ENCODE data around the gene RABGAP1L. TPM values are rescaled to one million over a fixed set of nuclear protein-coding genes. Genes with fewer than 3 reads are reported as not detected.

RABGAP1L gene
- total RNA-seq, 1 donor from 2014 or later = 28.8 TPM

DNA sequence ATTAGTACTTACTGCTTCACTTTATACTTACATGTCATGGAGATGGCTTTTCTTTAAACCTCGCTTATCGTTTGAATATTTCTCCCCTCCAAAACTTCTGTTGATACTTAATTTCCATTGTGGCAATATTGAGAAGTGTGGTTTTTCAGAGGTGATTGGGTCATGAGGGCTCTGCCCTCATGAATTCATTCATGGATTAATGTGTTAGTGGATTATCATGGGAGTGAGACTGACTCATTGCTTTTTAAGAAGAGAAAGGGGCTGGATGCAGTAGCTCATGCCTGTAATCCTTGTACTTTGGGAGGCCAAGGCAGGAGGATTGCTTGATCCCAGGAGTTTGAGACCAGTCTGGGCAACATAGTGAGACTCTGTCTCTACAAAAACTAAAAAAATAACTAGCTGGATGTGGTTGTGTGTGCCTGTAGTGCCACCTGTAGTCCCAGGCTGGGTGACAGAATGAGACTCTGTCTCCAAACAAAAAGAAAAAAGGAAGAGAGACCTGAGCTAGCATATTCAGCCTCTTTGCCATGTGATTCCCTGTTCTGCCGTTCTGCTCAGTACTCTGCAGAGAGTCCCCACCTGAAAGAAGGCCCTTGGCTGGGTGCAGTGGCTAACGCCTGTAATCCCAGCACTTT, 30.2 kb downstream of the RABGAP1L start:
- DNase-seq (ENCODE audit: low spot score) = no peak
- Mint-ChIP-seq H3K4me1 (ENCODE audit: low read depth) (peaks cover 14% of the 10 kb centered on the region), H3K36me3 (ENCODE audit: low read depth) (peaks cover 2% of the 10 kb centered on the region), H3K4me3 (ENCODE audit: low read depth) (no peak overlapping the region), H3K27ac (no peak overlapping the region), H3K9me3 (peaks cover 10% of the 10 kb centered on the region), H3K27me3 (ENCODE audit: low read depth) (no peaks in the 10 kb centered on the region)
- intact Hi-C loops (cut with micrococcal nuclease) = no loop called here

GRCh38 chr1:174190691-174191199, 31.4 kb downstream of the RABGAP1L start:
- H3K36me3 Mint-ChIP-seq (ENCODE audit: low read depth) = peaks cover 2% of the 10 kb centered on the region
- no peaks in the 10 kb centered on the region for H3K27me3 Mint-ChIP-seq (ENCODE audit: low read depth)
- H3K4me1 Mint-ChIP-seq (ENCODE audit: low read depth) = peaks cover 12% of the 10 kb centered on the region
- peaks cover 10% of the 10 kb centered on the region for H3K9me3 Mint-ChIP-seq
- H3K27ac Mint-ChIP-seq = no peak overlapping the region
- intact Hi-C loops (cut with micrococcal nuclease) = no loop called here
- no peak for DNase-seq (ENCODE audit: low spot score)
- H3K4me3 Mint-ChIP-seq (ENCODE audit: low read depth) = no peak overlapping the region

DNA sequence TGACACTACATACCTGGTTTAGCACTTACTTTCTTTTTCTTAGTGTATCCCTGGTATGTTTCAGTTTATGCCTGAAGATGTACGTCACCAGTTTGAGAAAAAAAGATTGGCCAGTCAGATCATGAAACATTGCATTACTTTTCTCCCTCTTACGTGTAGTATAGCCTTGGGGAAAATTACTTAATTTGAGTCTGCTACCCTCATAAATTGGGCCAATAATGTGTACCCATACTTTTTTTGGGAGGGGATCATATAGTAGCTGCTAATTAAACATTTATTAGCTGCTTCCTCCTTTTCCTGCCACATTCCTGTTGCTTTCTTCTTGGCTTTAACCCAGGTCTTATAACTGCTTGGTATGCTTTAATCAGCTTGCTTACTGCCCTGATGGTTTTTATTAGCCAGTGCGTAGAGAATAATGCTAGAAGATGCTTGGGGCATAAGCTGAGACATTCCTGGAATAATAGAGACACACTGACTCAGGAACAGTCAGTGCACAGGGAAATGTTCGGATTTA, 32.1 kb downstream of the RABGAP1L start:
- Mint-ChIP-seq H3K36me3 (ENCODE audit: low read depth) (peaks cover 2% of the 10 kb centered on the region), H3K9me3 (peaks cover 10% of the 10 kb centered on the region), H3K27me3 (ENCODE audit: low read depth) (no peaks in the 10 kb centered on the region), H3K4me1 (ENCODE audit: low read depth) (peaks cover 12% of the 10 kb centered on the region), H3K4me3 (ENCODE audit: low read depth) (no peak overlapping the region), H3K27ac (no peak overlapping the region)
- DNase-seq (ENCODE audit: low spot score) = no peak
- intact Hi-C loops (cut with micrococcal nuclease) = no loop called here

- Mint-ChIP-seq H3K36me3 (ENCODE audit: low read depth) (peaks cover 3% of the 10 kb centered on the region), H3K27ac (no peak overlapping the region), H3K27me3 (ENCODE audit: low read depth) (no peaks in the 10 kb centered on the region), H3K4me1 (ENCODE audit: low read depth) (peaks cover 10% of the 10 kb centered on the region), H3K9me3 (no peaks in the 10 kb centered on the region), H3K4me3 (ENCODE audit: low read depth) (no peak overlapping the region)
- intact Hi-C loops (cut with micrococcal nuclease) = no loop called here
- no peak for DNase-seq (ENCODE audit: low spot score)
These were observed 35.1 kb downstream of the RABGAP1L start for GRCh38 chr1:174194461-174194860.

- H3K9me3 Mint-ChIP-seq = no peaks in the 10 kb centered on the region
- H3K4me3 Mint-ChIP-seq (ENCODE audit: low read depth) = no peak overlapping the region
- intact Hi-C loops (cut with micrococcal nuclease) = no loop called here
- H3K27me3 Mint-ChIP-seq (ENCODE audit: low read depth) = no peaks in the 10 kb centered on the region
- no peak for DNase-seq (ENCODE audit: low spot score)
- H3K4me1 Mint-ChIP-seq (ENCODE audit: low read depth) = peaks cover 10% of the 10 kb centered on the region
- no peak overlapping the region for H3K27ac Mint-ChIP-seq
- H3K36me3 Mint-ChIP-seq (ENCODE audit: low read depth) = peaks cover 16% of the 10 kb centered on the region
These were observed 37.8 kb downstream of the RABGAP1L start for GRCh38 chr1:174197088-174197487.

DNA sequence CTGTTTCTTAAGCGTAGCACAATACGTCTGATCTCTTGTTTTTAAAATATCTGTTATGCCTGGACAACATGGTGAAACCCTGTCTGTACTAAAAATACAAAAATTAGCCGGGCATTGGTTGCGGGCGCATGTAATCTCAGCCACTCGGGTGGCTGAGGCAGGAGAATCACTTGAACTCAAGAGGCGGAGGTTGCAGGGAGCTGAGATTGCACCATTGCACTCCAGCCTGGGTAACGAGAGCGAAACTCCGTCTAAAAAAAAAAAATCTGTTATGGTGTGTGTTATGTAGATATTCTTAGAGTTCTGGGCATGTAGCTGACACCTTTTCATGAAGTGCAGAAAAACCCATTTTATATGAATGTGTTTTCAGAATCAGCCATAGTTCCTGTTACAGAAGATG, 38.2 kb downstream of the RABGAP1L start:
- Mint-ChIP-seq H3K4me1 (ENCODE audit: low read depth) (peaks cover 10% of the 10 kb centered on the region), H3K4me3 (ENCODE audit: low read depth) (no peak overlapping the region)

GRCh38 chr1:174198202-174198601, 38.9 kb downstream of the RABGAP1L start:
- no peak for DNase-seq (ENCODE audit: low spot score)
- no peak overlapping the region for H3K27ac Mint-ChIP-seq
- H3K36me3 Mint-ChIP-seq (ENCODE audit: low read depth) = peaks cover 19% of the 10 kb centered on the region
- peaks cover 5% of the 10 kb centered on the region for H3K9me3 Mint-ChIP-seq
- intact Hi-C loops (cut with micrococcal nuclease) = no loop called here
- no peak overlapping the region for H3K4me3 Mint-ChIP-seq (ENCODE audit: low read depth)
- peaks cover 10% of the 10 kb centered on the region for H3K4me1 Mint-ChIP-seq (ENCODE audit: low read depth)
- no peaks in the 10 kb centered on the region for H3K27me3 Mint-ChIP-seq (ENCODE audit: low read depth)

More for the DNA sequence above, 38.2 kb downstream of the RABGAP1L start:
- DNase-seq (ENCODE audit: low spot score) = no peak
- peaks cover 16% of the 10 kb centered on the region for H3K36me3 Mint-ChIP-seq (ENCODE audit: low read depth)
- no peaks in the 10 kb centered on the region for H3K9me3 Mint-ChIP-seq
- intact Hi-C loops (cut with micrococcal nuclease) = no loop called here
- H3K27me3 Mint-ChIP-seq (ENCODE audit: low read depth) = no peaks in the 10 kb centered on the region
- H3K27ac Mint-ChIP-seq = no peak overlapping the region

DNA sequence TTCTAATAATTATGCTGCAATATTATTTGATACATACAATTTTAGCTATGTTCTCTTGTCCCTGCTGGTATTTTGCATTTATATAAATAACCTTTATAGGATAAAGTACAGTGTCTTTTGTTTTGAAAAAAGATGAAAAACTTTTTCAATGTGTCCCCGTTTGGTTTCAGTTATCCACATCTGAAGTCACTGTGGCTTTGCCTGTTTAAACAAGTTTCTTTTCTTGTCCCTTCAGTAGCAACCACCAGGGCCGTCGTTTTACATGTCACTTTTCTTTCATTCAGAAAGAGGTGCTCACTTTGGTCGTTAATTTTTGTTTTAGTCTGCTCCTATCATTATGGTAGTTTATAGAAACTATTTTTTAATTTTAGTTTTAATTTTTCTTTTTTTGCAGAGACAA, 41.4 kb downstream of the RABGAP1L start:
- H3K4me1 Mint-ChIP-seq (ENCODE audit: low read depth) = peaks cover 25% of the 10 kb centered on the region
- peaks cover 40% of the 10 kb centered on the region for H3K36me3 Mint-ChIP-seq (ENCODE audit: low read depth)
- no peaks in the 10 kb centered on the region for H3K27me3 Mint-ChIP-seq (ENCODE audit: low read depth)
- peaks cover 15% of the 10 kb centered on the region for H3K9me3 Mint-ChIP-seq
- intact Hi-C loops (cut with micrococcal nuclease) = no loop called here
- H3K27ac Mint-ChIP-seq = no peak overlapping the region
- H3K4me3 Mint-ChIP-seq (ENCODE audit: low read depth) = no peak overlapping the region
- DNase-seq (ENCODE audit: low spot score) = no peak

DNA sequence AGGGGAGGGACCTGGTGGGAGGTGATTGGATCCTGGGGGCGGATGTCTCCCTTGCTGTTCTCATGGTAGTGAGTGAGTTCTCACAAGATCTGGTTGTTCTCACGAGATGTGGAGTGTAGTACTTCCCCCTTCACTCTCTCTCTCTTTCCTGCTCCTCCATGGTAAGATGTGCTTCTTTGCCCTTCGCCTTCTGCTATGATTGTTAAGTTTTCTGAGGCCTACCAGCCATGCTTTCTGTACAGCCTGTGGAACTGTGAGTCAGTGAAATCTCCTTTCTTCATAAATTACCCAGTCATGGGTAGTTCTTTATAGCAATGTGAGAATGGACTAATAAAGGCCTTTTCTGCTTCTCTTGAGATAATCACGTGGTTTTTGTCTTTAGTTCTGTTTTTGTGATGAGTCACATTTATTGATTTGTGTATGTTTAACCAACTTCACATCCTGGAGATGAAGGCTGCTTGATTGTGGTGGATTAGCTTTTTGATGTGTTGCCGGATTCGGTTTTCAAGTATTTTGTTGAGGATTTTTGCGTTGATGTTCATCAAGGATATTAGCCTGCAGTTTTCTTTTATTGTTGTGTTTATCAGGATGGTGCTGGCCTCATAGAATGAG, 45.5 kb downstream of the RABGAP1L start:
- H3K9me3 Mint-ChIP-seq = peaks cover 27% of the 10 kb centered on the region
- peak overlapping the region; percentile 83 for H3K27ac Mint-ChIP-seq
- H3K4me3 Mint-ChIP-seq (ENCODE audit: low read depth) = no peak overlapping the region
- no peaks in the 10 kb centered on the region for H3K27me3 Mint-ChIP-seq (ENCODE audit: low read depth)
- peaks cover 35% of the 10 kb centered on the region for H3K4me1 Mint-ChIP-seq (ENCODE audit: low read depth)
- H3K36me3 Mint-ChIP-seq (ENCODE audit: low read depth) = peaks cover 46% of the 10 kb centered on the region
- no peak for DNase-seq (ENCODE audit: low spot score)
- intact Hi-C loops (cut with micrococcal nuclease) = loop anchor here (2.0 kb wide), 1 partner anchor 46 kb away; the partner anchor contains the start of gene RABGAP1L

- DNase-seq (ENCODE audit: low spot score) = no peak
- Mint-ChIP-seq H3K4me3 (ENCODE audit: low read depth) (no peak overlapping the region), H3K27me3 (ENCODE audit: low read depth) (no peaks in the 10 kb centered on the region), H3K27ac (no peak overlapping the region), H3K9me3 (peaks cover 41% of the 10 kb centered on the region), H3K36me3 (ENCODE audit: low read depth) (peaks cover 49% of the 10 kb centered on the region), H3K4me1 (ENCODE audit: low read depth) (peaks cover 29% of the 10 kb centered on the region)
- intact Hi-C loops (cut with micrococcal nuclease) = no loop called here
These were observed 47.0 kb downstream of the RABGAP1L start for GRCh38 chr1:174206148-174206836.

DNA sequence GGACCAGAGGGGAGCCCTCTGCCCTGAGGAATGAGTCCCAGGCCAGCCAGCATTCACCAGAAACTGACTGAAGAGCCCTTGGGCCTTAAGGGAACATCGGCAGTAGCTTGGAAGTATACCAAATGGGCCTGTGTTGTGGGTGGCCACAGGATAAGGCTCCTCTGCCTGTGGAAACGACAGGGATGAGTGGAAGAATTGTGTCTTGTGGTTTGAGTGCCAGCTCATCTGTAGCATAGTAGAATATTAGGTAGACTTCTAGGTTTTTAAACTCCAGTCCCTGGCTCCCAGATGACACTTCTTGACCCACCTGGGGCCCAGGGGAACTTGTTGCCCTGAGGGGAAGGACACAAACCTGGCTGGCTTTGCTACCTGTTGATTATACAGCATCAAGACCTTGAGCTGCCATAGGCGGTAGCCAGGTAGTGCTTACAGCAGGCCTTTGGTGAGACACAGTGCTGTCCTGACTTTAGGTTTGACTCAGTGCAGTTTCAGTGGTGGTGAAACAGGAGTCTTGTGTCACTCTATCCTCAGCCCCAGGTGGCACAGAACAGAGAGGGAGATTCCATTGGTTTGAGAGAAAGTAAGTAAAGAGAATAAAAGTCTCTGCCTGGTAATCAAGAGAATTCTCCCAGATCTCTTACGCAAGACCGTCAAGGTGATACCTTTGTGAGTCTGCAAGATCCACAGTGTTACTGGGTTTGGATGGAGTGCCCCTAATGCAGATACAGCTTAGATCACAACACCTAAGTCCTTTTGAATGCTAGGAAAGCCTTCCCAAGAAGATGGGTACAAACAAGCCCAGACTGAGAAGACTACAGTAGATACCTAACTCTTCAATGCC, 50.2 kb downstream of the RABGAP1L start:
- Mint-ChIP-seq H3K4me3 (ENCODE audit: low read depth) (no peak overlapping the region), H3K27me3 (ENCODE audit: low read depth) (peaks cover 3% of the 10 kb centered on the region), H3K9me3 (peaks cover 38% of the 10 kb centered on the region), H3K36me3 (ENCODE audit: low read depth) (peaks cover 37% of the 10 kb centered on the region), H3K27ac (no peak overlapping the region), H3K4me1 (ENCODE audit: low read depth) (peaks cover 24% of the 10 kb centered on the region)
- DNase-seq (ENCODE audit: low spot score) = no peak
- intact Hi-C loops (cut with micrococcal nuclease) = loop anchor here (10.0 kb wide), 2 partner anchors 245 to 345 kb away; partner anchors contain the start of genes GAS5 and ZBTB37

DNA sequence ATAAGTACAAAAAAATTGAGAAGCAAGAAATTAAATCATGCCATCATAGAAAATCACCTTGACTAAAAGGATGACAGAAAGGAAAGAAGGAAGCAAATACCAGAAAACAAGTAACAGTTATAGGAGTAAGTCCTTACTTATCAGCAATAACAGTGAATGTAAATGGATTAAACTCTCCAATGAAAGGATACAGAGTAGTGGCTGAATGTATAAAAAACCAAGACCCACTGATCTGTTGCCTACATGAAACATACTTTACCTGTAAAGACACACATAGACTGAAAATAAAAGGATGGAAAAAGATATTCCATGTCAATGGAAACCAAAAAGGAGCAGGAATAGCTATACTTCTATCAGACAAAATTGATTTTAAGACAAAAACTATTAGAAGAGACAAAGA, 52.2 kb downstream of the RABGAP1L start:
- peaks cover 3% of the 10 kb centered on the region for H3K27me3 Mint-ChIP-seq (ENCODE audit: low read depth)
- H3K4me1 Mint-ChIP-seq (ENCODE audit: low read depth) = peaks cover 4% of the 10 kb centered on the region
- H3K27ac Mint-ChIP-seq = no peak overlapping the region
- H3K9me3 Mint-ChIP-seq = peaks cover 30% of the 10 kb centered on the region
- no peak for DNase-seq (ENCODE audit: low spot score)
- H3K36me3 Mint-ChIP-seq (ENCODE audit: low read depth) = peaks cover 27% of the 10 kb centered on the region
- intact Hi-C loops (cut with micrococcal nuclease) = loop anchor here (10.0 kb wide), 2 partner anchors 247 to 347 kb away; partner anchors contain the start of genes GAS5 and ZBTB37
- H3K4me3 Mint-ChIP-seq (ENCODE audit: low read depth) = no peak overlapping the region

Measured in activated T-helper 2 cell treated with anti-CD3 and anti-CD28 coated beads, Interferon-gamma antibody, Interleukin-2, Interleukin-4, amounts not matched to agents 10 μg/mL and 5 μg/mL and 100 μg/mL, durations not matched to agents 14 hours and 24 hours and 36 hours (primary cell).